ENCODE results near the gene COL27A1.

The COL27A1 gene

GRCh38 chr9:114167591-114168091 is 12.3 kb downstream of the COL27A1 start:
- TF ChIP-seq TAF1 (IDR thresholded peaks at IDR 0.05; ENCODE audit: borderline replicate concordance, insufficient read depth, low read length) (no peak), POLR2AphosphoS5 (IDR thresholded peaks at IDR 0.05; ENCODE audit: low read depth, low read length) (no peak), FOXP2 (optimal IDR thresholded peaks at IDR 0.05; ENCODE audit: borderline replicate concordance, extremely low read depth, extremely low read length, insufficient read depth) (no peak), REST (IDR thresholded peaks at IDR 0.05; ENCODE audit: insufficient read depth in 1 of 2, low read depth in 2 of 2, low read length in 2 of 2) (no peak), SIN3A (IDR thresholded peaks at IDR 0.05; ENCODE audit: borderline replicate concordance, insufficient read depth, low read length) (no peak)

- no peak for TF ChIP-seq TAF1 (IDR thresholded peaks at IDR 0.05; ENCODE audit: borderline replicate concordance, insufficient read depth, low read length)
- no peak for TF ChIP-seq FOXP2 (optimal IDR thresholded peaks at IDR 0.05; ENCODE audit: borderline replicate concordance, extremely low read depth, extremely low read length, insufficient read depth)
- no peak for TF ChIP-seq POLR2AphosphoS5 (IDR thresholded peaks at IDR 0.05; ENCODE audit: low read depth, low read length)
- no peak for TF ChIP-seq REST (IDR thresholded peaks at IDR 0.05; ENCODE audit: insufficient read depth in 1 of 2, low read depth in 2 of 2, low read length in 2 of 2)
- no peak for TF ChIP-seq SIN3A (IDR thresholded peaks at IDR 0.05; ENCODE audit: borderline replicate concordance, insufficient read depth, low read length)
These were observed 13.1 kb downstream of the COL27A1 start for GRCh38 chr9:114168281-114169028.

- TF ChIP-seq REST (IDR thresholded peaks at IDR 0.05; ENCODE audit: insufficient read depth in 1 of 2, low read depth in 2 of 2, low read length in 2 of 2) (no peak), POLR2AphosphoS5 (IDR thresholded peaks at IDR 0.05; ENCODE audit: low read depth, low read length) (no peak), FOXP2 (optimal IDR thresholded peaks at IDR 0.05; ENCODE audit: borderline replicate concordance, extremely low read depth, extremely low read length, insufficient read depth) (no peak), TAF1 (IDR thresholded peaks at IDR 0.05; ENCODE audit: borderline replicate concordance, insufficient read depth, low read length) (no peak), SIN3A (IDR thresholded peaks at IDR 0.05; ENCODE audit: borderline replicate concordance, insufficient read depth, low read length) (no peak)
These were observed 14.0 kb downstream of the COL27A1 start for GRCh38 chr9:114169029-114169951.

DNA sequence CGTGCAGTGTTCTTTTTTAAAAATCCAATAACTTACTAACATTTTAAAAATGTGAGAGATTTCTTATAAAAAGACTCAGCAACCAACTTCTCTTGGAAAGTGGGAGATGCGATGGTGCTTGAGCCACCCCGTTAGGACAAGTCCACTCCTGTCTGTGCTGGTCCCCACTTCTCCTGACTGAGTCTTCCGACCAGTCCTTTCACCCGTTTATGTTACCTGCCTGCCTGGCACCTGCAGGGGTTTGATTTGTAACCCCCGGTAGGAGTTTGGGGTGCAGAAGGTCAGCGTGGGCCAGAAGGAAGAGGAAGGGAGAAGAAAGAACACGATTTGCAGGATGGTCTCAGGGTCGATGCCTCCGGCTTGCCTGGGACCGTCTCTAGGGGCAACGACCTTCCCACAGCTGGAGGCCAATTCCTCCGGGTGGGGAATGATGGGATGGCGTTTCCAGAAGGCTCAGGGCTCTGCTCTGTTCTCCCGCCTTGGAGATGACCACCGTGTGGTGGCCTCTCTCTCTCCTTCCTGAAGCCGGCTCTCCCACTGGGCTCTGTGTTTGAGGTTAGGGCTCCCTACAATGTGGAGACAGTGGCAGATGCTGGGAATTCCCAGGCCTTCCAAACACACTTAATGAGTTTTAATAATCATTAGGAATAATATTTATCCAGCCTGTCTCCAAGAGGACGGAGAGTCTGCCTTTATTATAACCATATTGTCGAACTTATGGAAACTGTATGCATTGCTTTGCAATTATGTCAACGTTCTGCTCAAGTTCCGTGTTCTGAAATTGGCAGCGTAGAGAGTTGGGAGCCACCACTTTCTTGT is 14.8 kb downstream of the COL27A1 start:
- no peak for TF ChIP-seq REST (IDR thresholded peaks at IDR 0.05; ENCODE audit: insufficient read depth in 1 of 2, low read depth in 2 of 2, low read length in 2 of 2)
- no peak for TF ChIP-seq POLR2AphosphoS5 (IDR thresholded peaks at IDR 0.05; ENCODE audit: low read depth, low read length)
- TF ChIP-seq FOXP2 (optimal IDR thresholded peaks at IDR 0.05; ENCODE audit: borderline replicate concordance, extremely low read depth, extremely low read length, insufficient read depth) = no peak
- no peak for TF ChIP-seq TAF1 (IDR thresholded peaks at IDR 0.05; ENCODE audit: borderline replicate concordance, insufficient read depth, low read length)
- no peak for TF ChIP-seq SIN3A (IDR thresholded peaks at IDR 0.05; ENCODE audit: borderline replicate concordance, insufficient read depth, low read length)
